GF-D8 (cell line): ENCODE results near the gene SYTL2.

ENCODE experiments used
- DNase-seq: peaks from one replicate; lab custom pipeline; 2025; lab: John Stamatoyannopoulos, UW

Gene SYTL2

DNA sequence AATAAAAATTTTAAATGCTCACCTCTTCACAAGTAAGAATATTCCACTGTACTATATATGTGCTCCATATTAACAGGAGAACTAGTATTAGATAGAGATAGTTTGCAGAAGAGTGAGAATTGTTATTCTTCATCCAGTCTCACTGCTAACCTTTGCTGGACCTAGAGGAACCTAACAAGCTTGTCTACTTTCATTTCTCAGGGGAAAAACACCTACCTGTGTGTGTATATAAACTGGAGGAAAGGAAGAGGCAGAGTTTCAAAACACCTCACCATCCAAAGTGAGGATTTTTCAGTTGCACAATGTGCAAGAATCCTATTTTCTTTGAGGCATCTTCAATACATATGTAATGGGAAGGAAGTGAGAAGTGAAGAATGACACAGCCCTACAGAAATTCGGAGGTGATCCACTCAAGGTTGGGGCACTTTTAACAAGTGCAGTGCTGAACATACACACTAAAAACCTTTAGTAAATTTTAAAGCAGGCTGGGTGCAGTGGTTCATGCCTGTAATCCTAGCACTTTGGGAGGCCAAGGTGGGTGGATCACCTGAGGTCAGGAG, 52.4 kb downstream of the SYTL2 start:
- DNase-seq, result no peak

DNA sequence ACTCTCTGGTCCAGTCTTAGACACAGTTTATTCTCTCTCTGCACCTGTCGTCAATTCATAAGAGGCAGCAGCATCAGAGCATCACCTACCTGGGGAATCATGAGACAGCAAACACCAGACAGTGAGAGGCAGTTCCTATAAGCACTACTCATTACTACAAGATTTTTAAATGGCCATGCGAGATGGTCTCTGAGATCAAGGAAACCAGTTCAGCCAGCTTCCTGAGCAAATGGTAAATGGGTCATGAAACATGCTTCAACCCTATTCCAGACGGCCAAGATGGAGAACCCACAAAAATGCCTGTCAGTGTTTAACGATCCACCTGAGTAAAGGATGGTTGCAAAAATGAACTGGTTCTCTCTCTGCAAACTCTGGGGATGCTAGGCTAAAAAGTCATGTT, 52.9 kb downstream of the SYTL2 start:
- DNase-seq, result no peak

DNA sequence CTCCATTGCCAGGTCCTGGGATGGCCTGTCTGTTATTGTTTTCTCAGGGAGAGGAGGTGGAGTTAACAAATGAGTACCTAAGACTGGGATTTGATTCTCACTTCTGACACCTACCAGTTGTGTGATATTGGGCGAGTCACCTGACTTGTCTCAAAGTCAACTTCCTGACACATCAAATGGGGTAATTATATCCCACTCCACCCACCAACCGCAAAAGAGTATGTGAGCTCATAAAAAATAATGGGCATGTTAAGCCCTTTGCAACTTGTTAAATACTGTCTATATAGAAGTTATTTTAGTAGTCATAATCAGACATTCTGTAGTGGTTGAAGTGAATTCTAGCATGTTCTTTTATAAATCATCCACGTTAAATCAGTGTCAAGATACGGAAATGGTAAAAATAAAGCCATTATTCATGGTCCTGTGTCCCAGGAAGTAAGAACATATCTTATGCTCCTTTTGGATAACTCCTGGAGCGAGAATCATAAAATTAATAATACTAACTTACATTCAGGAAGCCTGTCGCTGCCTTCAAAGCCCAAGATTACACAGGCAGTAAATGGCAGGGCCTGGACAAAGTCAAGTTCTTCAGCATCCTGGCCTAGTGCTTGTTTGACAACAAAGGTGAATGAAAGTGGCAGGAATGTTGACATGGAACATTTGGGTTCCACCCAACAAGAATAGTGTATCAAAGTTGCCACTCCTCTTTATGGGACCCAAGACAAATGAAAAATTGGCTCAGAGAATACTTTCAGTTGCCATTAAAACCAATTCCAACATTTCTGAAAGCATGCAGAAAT, 54.3 kb downstream of the SYTL2 start:
- no peak for DNase-seq

DNA sequence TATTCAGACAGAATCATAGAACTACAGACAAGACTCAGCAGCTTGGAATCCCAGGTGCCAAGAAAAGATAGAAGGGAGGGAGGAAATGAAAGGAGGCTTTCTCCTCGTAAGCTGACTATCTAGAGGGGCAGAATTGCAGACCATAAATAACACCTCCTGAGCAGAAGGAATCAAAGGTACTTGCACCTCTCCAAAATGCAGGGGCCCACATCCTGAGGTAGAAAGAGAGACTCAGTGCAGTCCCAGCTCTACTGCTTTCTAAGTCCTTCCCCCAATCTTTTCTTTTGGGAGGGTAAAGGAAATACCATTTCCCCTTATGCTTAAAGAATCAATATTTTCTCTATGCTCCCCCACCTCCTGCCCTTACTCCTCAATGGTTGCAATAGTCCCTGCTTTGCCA, 55.2 kb downstream of the SYTL2 start:
- no peak for DNase-seq

DNA sequence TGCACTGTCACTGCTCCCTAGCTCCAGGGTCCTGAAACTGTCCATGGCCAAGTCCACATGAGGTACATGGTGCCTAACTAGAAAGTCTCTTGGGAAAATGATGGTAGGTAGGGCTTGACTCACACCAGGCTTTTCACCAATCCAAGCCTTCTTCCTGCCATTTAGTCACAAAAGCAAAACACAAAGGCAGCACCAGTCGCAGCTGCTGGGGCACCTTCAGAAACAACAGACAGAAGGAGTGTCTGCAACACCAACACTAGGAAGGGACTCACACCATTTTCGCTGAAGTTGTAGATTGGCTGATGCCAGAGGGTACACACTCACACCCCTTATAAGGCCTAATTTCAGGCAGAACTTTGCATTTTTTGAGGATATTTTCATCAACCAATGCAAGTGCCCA, 55.7 kb downstream of the SYTL2 start:
- no peak for DNase-seq

DNA sequence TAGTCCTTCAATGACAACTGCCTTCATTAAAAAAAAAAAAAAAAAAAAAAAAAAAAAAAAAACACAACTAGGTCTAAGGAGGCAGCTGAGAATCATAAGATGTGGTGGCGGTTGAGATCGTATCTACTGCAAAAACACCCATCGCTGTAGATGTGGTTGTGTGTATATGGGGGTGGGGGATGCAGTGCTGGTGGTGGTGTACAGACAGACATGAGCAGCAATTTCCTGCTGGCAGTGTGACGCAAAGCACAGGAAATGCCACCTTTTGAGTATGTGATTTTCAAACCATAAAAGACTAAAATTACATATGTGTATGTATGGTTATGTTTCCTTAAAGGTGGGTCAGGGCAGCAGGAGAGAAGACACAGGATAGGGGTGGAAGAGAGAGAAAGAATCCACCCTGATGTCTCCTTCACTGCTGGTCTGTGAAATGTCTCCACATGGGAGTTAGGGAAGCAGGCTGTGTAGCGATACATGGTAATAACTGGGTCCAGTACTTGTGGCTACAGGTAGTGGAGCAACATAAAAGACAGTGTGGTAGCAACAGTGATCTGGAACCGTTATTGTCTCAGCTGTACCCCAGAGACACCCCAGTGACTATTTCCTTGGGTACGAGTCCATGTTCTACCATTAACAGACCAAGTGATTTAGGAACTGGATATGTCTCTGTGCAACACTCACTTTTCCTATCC, 57.9 kb downstream of the SYTL2 start:
- DNase-seq, result peak; percentile 54

DNA sequence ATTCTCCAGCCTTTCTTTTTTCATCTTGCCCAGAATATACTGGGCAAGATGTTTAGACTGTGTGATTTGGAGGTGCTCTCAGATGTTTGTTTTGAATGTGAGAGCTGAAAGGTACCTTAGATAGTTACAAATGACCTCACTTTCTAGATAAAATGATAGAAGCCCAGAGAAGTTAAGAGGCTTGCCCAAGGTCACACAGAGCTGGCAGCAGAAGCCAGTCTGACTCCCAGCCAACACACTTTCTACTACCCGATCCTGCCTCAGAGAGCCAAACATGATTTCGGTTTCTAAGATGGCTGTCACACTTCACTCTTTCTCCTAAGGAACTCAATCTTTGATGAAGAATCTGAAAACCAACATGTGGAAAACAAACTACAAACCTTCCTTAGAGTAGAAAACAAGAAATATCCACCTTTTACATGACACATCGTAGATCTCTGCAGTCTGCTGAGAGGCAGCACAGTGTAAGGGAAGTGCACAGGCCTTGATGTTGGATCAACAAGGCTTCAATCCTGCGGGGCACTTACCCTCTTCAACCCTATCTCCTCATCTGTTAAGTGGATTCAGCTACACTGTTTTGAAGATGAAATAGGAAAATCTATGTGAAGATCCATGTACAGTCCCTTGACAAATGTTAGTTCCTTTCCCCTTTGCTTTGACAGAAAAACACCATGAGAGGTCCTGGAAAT, 58.6 kb downstream of the SYTL2 start:
- no peak for DNase-seq

DNA sequence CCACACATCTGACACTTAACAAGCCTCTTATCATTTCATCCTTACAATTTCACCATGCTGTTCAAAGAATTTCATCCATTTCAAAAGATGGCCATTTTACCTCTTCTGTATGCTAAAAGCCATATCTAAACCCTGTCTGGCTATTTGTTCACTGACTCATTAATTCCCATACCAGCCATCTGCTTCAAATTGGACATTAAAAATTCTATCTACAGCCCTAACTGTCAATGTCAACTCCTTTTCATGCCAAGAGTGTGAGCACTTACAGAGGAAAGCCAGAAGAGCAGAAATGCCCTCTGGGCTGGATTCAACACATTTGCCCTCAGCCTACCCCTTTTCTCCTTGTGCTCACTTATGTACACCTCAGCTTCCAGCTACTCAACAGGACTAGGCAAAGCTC, 59.2 kb downstream of the SYTL2 start:
- no peak for DNase-seq

DNA sequence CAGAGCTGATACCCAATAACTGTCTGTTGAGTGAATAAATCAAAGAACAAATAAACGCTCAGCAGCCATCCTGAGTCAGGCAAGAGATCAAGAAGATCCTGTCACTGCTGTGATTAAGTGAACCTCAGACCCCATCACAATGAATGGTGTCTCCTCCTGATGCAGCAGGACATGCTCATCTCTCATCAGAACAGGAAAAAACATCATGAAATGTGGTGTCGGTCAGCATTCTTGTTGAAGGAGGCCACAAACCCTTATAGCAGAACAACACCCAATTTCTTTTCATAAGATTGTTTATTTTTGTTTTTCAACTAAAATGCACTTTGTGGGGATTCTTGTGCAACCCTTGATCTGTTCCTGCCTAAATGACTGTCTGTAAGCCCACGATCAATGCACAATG, 60.3 kb downstream of the SYTL2 start:
- DNase-seq, result no peak

DNA sequence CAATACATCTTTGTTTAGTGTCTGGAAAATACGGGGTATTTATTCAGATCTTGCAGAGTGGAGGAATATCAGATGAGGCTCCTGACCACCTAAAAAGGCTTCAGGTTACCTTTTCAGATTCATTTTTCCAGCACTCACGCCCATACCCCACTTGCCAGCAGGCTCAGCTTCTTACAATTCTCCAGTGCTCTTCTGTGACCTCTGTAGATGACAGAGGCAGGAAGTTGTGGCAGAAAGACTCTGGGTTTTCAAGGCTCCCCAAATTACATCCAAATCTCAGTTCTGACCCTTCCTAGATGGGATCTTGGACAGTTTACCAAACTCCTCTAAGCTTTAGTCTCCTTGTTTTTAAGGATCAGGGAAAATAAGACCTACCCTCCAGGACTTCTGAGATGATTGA, 61.1 kb downstream of the SYTL2 start:
- no peak for DNase-seq

DNA sequence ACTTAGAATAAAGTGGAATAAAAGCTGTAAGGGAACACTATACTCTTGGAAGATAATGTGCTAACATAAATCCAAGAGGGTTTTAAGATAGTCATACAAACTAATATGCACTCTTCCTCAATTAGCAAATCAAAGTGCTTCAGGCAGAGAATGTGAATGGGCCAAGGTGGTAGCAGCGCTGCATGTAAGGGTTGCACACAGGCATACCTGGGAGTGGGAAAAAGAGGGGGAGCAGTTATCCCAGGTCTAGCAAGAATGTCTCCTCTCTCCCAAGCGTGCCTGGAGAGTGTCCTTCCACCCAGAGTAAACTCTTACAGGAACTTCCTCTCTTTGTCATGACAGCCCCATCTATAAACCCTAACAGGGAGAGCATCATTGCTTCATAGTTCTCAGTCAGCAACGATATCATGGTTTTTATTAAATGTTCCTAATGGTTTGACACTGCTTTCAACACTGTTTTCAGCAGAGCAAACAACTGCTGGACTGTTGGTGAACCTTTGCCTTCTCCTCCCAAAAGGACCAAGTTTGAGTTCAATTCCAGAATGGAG, 61.6 kb downstream of the SYTL2 start:
- DNase-seq, result no peak

DNA sequence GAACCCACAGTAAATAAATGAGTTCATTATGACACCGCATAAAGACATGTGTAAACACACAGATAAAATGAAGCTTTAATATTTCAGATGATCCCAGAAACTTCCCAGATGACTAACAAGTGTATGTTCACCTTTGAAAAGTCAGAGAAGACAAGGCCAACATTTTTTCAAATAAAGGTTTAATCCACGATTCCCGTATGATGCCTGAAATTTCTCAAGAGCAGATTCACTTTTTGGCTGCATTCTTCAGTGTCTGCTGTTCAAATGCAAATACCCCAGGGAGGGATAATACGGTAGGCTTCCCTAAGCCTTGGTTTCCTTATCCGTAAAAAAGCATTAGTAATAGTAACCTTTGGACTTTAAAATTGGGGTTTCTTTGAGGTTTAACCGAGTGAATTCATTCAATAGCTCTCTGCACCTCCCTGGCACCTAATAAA, 62.5 kb downstream of the SYTL2 start:
- DNase-seq, result no peak

DNA sequence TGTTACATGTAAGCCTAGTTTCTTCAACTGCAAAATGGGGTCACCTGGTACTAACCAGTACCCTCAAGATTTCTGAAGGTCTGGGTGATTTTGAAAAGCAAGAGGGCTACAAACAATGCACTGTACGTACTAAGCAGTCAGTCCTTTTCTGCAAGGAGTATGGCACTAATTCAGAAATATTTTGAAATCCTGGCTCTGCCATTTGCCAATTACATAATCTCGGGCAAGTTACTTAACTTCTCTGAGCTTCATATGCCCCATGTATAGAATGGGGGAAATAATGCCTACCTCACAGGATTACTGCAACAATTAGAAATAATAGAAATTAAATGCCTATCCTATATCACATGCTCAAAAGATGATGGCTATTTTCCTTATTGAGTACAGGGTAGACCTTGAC, 64.3 kb downstream of the SYTL2 start:
- peak; percentile 18 for DNase-seq

DNA sequence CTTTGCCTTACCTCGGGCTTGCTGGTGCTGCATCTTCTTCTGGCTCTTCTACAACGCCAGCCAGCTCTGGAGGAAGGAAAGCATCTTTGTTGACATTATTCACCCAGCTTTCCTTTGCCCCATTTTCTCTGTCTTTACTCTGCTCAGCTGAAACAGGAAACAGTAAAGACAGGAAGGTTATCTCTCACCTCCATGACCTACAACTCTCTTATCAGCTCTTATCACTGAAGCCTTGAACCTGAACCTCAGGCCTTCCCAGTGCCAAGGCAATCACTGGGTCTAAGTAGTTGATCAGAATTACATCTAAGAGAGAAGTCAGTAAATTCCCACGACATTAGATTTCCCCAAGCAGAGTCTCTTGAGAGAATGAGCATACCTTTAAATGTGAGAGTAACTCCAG, 65.3 kb downstream of the SYTL2 start:
- no peak for DNase-seq

DNA sequence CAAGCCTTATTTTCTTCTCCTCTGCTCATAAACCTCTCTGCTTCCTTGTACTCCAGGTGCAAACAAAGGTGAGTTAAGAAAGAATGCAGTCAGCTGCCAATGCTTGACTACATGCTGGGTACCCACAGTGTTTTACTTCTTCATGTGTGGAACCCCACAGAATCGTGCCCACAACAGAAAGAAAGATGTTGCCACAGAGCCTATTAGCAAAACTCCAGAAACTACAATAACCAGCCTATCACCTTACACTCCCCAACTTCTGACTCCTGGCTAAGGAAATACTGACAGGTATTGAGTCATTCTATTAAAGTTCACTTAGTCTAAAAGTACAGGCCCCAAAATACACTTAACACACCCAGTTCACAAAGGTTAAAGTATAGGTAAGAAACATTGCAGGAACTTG, 68.1 kb downstream of the SYTL2 start:
- no peak for DNase-seq

DNA sequence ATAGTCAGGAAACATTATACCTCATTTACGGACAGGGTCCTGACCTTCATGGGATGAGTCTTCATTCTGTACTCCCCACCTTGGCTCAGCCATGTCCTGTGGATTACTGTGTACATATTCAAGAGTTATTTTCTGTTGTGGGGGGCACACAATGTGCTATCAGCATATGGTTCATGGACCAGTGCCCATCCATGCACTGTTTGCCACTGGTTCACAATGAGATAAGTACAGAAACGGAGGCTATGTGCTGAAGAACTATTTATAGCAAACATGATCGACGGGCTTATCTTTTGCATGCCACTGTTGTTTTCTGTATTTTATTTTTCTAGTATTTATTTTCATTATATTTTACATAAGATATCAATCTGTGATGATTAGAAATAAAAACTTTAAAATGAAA, 68.6 kb downstream of the SYTL2 start:
- DNase-seq, result no peak

DNA sequence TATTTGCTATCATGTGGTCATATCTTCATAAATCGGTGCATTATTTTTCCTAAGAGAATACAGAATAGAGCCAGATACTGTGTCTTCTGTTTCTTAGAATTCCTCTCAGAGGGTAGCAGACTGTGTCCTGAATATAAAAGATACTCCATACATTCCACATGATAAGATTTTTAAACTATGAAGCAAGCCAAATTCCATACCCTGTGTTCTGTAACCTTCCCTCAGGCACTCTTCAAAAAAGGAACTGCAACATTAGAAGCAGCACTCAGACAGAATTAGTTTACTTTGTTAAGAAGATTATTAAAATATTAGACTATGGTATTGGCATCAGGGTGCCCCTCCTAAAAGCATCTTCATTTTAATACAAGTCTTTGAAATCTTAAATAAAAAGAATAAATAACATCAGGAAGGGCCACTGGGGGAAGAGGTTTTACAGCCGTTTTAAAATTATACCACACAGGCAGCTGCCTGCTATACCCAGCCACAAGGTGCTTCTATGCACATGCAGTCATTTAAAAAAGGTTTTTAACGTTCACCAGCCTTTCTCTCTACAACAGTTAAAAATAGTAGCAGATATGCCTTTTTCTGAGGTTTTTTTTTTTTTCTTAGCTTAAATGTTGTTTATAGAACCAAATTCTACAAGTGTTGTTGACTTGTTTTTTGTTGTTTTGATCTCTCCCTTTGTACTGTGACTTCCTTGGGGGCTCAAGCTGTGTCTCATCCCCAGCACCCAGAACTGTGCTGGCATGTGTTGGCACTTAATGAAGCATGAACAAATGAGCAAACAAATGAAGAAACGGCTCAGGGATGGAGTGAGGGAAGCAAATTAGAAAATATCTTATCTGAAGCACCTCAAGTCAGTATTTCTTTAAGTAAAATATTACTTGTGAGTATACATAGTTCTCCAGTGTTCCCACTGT, 70.2 kb downstream of the SYTL2 start:
- no peak for DNase-seq

DNA sequence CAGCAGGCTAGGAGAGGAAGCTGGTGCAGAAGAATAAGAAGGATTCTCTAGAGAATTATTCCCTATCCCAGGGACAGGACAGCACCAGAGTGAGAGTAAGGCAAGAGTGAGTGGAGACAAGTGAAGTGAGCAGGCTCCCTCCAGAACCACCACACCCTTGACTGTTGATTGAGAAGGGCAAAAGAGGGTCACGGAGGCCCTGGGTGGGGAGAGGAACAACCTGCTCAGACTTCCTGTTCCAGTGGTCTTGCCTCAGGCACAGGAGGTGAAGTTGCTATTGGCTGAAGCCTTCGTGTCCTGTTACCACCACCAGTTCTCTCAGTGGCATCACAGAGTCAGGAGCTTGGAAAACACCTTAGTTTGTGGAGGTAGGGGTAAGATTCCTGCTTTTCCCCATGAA, 73.2 kb downstream of the SYTL2 start:
- DNase-seq, result no peak

DNA sequence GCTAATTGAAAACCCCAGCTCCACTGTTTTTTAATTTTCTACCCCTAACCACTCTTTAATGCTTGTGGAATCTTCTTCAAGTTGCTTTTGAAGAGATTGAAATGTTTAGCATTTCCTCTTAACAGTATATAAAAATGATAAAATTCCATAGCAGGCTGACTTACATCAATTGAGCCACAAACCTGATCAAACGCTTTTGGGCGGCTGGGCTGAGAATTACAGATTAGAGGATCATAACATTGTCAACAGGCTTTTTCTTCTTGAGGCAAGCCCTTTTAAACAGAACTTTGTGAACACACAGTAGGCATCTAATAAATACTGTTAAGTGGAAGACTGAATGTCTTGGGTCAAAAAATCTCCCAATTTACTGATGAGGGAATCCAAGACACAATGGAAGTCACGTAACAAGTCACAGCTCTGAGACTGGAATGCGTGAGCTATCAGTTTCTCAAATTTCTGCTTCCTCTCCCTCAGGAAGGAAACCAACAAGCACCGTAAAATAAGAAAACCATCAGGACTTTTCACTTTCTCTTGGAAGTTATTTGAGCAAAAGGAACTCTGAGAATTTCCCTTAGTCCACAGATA, 75.0 kb downstream of the SYTL2 start:
- DNase-seq, result no peak

DNA sequence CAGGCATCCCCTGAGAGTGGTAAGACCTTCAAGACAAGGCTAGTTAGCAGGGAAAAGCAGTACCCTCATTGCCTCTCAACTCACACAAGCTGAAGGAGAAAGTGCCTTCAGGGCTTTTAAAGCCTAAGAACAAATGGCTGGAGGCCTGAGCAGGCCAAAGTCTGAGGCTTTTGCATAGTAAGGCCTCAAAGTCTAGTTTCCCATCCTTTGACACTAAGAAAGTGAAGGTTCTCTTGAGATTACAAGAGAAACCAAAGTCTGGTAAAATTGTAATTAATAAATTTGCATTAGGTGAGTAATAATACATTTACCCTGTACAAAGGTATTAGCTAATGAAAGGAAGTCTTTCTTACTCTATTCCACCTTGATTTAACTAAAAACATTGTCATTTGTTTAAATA, 78.0 kb downstream of the SYTL2 start:
- no peak for DNase-seq

DNA sequence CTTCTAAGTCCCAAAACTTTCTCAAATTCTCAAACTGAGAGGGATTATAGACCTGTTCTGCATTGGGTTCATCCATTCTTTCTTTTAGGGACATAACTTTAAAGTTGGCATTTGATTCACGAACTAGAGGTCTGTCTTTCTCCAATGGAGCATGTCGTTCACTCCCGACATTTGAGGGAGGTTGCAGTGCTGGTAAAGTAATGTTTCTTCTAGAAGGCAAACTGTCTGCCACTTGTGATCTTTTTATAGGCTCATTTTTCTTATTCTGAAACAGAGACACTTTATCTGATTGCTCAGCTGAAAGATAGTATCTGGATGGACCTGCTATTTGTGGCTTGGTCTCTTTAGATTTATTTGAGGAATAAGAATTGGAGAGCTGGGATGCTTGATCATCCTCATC, 84.6 kb downstream of the SYTL2 start:
- no peak for DNase-seq
